Measurements from ENCODE around the gene HSD11B1.

- TF ChIP-seq POLR2AphosphoS5 (IDR thresholded peaks at IDR 0.05; ENCODE audit: low read depth, low read length) (no peak), REST (IDR thresholded peaks at IDR 0.05; ENCODE audit: insufficient read depth in 1 of 2, low read depth in 2 of 2, low read length in 1 of 2) (no peak), CTCF (IDR thresholded peaks at IDR 0.05) (no peak), SIN3A (IDR thresholded peaks at IDR 0.05; ENCODE audit: borderline replicate concordance, insufficient read depth, low read depth, low read length) (no peak), TCF7L2 (IDR thresholded peaks at IDR 0.05; ENCODE audit: low read depth, low read length) (no peak)
These were observed 66.2 kb downstream of the HSD11B1 start for GRCh38 chr1:209770636-209771415.
